ENCODE data around the gene POLR2L.

The POLR2L gene

GRCh38 chr11:868394-868793 lies 26.1 kb upstream of the POLR2L start:
- no peak for DNase-seq

GRCh38 chr11:867856-868358 lies 25.6 kb upstream of the POLR2L start:
- DNase-seq: no peak

- DNase-seq: no peak
Measured at GRCh38 chr11:866481-866880, 24.2 kb upstream of the POLR2L start.

- no peak for DNase-seq
Measured at GRCh38 chr11:865462-866430, 23.4 kb upstream of the POLR2L start.

GRCh38 chr11:864898-865297 lies 22.6 kb upstream of the POLR2L start:
- no peak for DNase-seq

GRCh38 chr11:863910-864827 lies 21.8 kb upstream of the POLR2L start:
- DNase-seq: no peak

GRCh38 chr11:863023-863909 lies 20.9 kb upstream of the POLR2L start:
- no peak for DNase-seq

GRCh38 chr11:862696-863022 lies 20.3 kb upstream of the POLR2L start:
- DNase-seq: no peak

- no peak for DNase-seq
Measured at GRCh38 chr11:862081-862661, 19.8 kb upstream of the POLR2L start.

- DNase-seq: no peak
Measured at GRCh38 chr11:861105-861479, 18.8 kb upstream of the POLR2L start.

- no peak for DNase-seq
Measured at GRCh38 chr11:860234-861104, 18.1 kb upstream of the POLR2L start.

- DNase-seq: no peak
Measured at GRCh38 chr11:859394-860131, 17.2 kb upstream of the POLR2L start.

- no peak for DNase-seq
Measured at GRCh38 chr11:858762-859339, 16.5 kb upstream of the POLR2L start.

GRCh38 chr11:858053-858761 lies 15.9 kb upstream of the POLR2L start:
- DNase-seq: no peak

GRCh38 chr11:856397-856796 lies 14.1 kb upstream of the POLR2L start:
- no peak for DNase-seq

GRCh38 chr11:855796-856195 lies 13.5 kb upstream of the POLR2L start:
- no peak for DNase-seq

GRCh38 chr11:855330-855674 lies 13.0 kb upstream of the POLR2L start:
- no peak for DNase-seq

GRCh38 chr11:854601-855329 lies 12.4 kb upstream of the POLR2L start:
- no peak for DNase-seq

Data from activated CD4-positive, alpha-beta T cell treated with anti-CD3 and anti-CD28 coated beads, Interleukin-2, amount 50 U/mL, for 16 hours (primary cell).